ENCODE results near the gene ARID3A.
A peak's percentile ranks its signal among the peaks of the same experiment; 100 is the strongest.
"Not testable (repeated sequence)": the region's sequence is repeated elsewhere in the genome, so short reads cannot be mapped to it uniquely, and the experiment has no call there.

Gene ARID3A

DNA sequence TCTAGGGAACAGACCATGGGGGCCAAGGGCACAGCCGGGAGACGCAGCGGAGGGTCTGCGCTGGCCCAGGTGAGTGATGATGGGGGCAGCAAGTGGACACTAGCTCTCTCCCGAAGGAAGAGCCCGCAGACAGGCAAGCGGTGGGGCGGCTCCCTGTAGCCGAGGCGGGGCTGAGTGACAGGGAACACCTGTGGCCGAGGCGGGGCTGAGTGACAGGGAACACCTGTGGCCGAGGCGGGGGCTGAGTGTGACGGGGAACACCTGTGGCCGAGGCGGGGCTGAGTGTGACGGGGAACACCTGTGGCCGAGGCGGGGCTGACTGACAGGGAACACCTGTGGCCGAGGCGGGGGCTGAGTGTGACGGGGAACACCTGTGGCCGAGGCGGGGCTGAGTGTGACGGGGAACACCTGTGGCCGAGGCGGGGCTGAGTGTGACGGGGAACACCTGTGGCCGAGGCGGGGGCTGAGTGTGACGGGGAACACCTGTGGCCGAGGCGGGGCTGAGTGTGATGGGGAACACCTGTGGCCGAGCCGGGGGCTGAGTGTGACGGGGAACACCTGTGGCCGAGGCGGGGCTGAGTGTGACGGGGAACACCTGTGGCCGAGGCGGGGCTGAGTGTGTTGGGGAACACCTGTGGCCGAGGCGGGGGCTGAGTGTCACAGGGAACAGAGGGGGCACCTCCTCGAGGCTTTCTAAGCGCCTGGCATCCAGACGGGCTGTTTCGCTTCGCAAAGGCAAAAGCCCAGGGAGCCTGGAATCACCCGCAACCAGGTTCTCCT, 34.2 kb upstream of the ARID3A start:
- not testable (repeated sequence) for DNase-seq (ENCODE audit: low spot score)

DNA sequence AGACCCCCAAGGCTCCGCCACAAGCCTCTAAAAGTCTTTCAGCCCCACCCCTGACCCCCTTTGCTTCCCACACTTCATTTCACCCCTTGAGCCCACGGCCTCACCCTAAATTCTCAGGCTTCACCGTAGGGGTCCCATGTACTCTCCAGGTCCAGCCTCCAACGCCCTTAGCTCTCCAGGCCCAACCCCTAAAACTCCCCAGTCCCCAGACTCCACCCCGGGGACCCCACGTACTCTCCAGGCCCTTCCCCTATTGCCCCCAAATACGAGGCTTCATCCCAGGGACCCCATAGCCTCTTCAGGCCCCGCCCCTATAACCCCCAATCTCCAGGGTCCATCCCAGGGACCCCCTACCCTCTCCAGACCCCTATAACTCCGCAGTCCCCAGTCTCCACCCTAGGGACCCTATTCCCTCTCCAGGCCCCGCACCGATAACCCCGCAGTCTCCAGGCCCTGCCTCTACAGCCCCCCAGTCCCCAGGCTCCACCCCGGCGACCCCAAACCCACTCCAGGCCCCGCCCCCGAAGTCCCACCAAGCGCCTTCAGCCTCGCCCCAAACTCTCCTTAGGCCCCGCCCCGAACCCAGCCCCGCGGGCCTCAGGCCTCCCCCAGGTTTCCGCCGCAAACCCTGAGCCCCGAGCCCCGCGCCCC, 33.5 kb upstream of the ARID3A start:
- DNase-seq (ENCODE audit: low spot score) = no peak

DNA sequence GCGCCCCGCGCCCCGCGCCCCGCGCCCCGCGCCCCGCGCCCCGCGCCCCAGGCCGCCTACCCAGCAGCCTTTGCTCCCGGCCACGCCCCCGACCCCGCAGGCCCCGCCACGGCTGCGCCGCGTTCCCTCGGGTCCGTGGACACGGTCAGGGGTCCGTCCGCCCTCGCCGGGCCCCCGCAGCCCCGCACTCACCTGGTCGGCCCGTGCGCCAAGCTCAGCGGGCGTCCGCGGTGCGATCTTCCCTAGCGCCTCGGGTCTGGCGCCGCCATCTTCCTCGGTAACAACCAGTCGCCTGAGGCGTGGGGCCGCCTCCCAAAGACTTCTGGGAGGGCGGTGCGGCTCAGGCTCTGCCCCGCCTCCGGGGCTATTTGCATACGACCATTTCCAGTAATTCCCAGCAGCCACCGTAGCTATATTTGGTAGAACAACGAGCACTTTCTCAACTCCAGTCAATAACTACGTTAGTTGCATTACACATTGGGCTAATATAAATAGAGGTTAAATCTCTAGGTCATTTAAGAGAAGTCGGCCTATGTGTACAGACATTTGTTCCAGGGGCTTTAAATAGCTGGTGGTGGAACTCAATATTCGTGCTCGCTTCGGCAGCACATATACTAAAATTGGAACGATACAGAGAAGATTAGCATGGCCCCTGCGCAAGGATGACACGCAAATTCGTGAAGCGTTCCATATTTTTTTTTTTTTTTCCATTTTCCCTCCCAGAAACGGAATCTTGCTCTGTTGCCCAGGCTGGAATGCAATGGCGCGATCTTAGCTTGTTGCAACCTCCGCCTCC, 32.7 kb upstream of the ARID3A start, which contains the start of the genes MED16 and RNU6-9:
TSS of gene MED16 (minus strand) at position 294 of the 796 bp plus-strand sequence. CDS start 2,056 bp downstream, outside the sequence.
TSS of gene RNU6-9 (plus strand) at position 591 of the 796 bp plus-strand sequence.
- peak; percentile 90 for DNase-seq (ENCODE audit: low spot score)

DNA sequence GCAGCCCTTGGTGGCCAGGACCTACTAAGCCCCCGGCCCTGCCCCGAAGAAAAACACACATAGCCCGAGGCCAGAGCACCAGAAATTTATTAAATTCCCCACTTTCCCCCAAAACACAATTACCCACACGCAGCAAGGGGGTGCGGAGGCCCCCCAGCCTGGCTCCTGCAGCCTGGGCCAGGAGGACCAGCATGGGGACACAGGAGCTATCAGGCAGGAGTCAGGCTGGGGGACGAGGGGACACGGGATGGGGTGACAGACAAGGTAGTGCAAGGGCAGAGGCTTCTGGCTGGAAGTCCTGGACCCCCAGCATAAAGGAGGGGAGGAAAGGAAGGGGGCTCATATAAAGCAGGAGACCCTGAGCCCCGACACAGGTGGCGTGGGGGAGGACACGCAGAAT, 29.4 kb upstream of the ARID3A start:
- no peak for DNase-seq (ENCODE audit: low spot score)

DNA sequence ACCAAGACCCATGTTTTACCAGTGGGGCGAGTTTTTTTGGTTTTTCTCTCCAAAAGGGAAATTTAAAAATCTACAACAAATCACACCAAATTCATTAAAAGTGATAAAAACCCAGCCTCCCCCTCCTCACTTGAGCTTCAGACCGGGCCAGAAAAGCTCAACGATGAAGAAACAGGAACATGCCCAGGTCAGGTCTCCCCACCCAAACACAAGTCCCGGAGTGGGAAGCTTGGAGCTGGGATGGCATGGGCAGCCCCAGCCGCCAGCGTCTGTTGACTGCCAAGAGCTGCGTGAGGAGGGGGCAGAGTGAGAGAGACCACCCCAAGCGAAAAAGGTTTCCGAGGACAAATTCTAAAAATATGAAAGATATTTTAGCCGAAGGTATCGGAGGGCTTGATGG, 28.8 kb upstream of the ARID3A start:
- DNase-seq (ENCODE audit: low spot score) = no peak

DNA sequence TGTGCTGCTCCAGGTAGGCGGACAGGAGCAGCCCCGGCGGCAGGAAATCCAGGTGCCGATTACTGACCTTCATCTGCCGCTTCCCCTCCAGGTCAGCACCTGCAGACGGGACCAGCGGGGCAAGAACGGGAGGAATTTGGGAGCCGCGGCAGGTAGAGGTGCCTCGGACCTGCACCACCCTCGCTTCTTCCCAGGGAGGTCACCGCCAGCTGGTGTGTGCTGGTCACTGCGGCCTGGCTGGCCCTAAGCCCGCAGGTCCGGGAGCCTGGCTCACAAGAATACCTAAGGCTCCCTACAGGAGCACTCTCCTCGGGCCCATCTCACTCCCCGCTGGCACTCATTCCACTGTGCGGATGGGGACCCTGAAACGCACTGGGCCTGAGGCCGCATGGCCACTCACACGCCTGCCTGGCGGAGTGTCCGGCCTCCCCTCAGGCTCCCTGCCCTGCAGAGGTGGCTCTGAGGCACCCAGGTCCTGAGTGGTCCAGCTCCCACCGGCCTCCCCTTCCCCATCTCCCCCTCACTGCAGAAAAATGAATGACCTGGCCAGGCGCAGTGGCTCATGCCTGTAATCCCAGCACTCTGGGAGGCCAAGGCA, 28.3 kb upstream of the ARID3A start:
- no peak for DNase-seq (ENCODE audit: low spot score)

DNA sequence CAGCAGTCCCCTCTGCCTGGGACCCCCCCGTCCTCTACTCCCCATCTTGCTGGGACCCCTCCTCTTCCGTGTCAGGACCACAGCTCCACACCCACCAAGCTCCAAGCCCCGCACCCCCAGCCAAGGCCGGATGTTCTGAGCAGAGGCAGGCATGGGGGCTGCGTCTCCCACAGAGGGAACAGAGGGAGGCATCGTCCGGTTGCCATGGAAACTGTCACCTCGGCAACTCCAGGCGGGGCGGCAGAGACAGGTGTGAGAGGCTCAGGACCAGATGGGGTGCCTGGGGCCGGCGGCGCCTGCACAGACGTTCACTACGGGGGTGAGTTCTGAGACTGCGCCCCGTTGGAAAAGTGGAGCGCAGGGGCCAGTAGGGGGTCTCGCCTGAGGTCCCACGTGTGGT, 27.2 kb upstream of the ARID3A start:
- DNase-seq (ENCODE audit: low spot score) = no peak

DNA sequence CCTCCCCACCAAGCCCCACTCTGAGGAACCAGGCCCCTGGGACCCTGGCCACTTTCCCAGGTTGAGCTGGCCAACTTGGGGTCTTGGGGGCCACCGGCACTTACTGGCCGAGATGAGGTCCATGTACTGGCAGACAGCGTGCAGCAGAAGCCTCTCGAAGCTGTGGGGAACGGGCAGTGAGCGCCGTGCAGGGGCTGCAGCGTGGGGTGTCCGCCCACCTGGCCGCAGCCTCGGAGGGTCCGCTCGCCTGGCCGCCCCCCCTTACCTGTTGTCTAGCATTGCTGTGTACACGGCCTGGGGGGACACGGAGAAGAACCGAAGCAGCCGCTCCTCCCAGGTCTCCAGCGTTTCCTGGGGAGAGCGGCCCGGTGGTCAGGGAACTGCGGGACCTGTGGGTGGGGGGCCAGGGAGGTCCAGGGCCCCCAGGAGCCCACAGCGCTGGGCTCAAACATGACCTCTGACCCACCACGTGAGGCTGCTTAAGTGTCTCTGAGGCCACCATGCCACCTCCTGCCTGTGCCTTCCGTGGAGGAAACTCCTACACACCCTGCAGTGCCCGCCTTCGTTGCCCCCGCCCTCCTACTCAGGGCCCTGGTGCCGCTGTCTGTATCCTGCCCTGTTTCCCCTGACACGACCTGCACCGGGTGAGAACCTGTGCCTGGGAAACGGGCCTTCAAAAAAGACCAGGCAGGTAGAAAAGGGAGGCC, 26.3 kb upstream of the ARID3A start:
- DNase-seq (ENCODE audit: low spot score) = no peak

DNA sequence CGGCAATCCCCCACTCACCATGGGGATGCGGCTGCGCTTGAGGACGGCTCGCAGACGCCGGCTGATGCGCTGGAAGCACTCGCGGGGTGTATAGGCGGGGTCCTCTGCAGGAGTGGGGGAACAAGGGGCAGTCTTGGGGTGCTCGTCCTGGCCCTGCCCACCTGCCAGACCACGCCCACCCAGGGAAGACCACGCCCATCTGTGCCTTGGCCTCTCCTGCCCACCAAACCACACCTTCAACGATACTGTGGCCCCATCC, 25.9 kb upstream of the ARID3A start:
- no peak for DNase-seq (ENCODE audit: low spot score)

DNA sequence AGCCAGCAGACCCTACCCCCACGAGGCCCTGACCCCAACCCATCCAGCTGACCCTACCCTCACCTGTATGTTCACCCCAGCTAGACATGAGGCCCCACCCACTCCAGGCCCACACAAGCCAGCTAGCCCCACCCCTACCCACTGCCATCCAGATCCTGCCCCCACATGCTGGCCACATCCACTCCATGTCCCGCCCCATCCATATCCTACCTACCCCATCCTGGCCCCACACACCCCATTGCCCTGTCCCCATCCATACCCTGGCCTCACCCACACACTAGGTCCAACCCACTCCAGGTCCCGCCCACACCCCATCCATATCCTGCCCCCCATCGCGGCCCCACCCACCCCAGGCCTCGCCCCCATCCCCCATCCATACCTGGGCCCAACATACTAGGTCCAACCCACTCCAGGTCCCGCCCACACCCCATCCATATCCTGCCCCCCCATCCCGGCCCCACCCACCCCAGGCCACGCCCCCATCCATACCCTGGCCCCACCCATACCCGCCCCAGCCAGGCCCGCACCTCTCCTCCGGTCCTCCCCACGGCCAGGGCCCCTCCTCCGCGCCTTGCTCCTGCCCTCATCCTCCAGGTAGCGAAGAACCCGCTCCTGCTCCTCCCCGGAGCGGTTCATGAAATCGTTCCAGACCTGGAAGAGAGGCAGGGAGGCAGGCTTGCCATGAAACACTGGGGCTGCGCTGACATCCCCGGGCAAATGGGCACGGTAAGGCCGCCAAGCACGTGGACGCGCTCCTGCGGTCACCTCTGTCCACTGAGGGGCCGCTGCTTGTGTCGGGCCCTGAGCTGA, 25.3 kb upstream of the ARID3A start:
- no peak for DNase-seq (ENCODE audit: low spot score)

DNA sequence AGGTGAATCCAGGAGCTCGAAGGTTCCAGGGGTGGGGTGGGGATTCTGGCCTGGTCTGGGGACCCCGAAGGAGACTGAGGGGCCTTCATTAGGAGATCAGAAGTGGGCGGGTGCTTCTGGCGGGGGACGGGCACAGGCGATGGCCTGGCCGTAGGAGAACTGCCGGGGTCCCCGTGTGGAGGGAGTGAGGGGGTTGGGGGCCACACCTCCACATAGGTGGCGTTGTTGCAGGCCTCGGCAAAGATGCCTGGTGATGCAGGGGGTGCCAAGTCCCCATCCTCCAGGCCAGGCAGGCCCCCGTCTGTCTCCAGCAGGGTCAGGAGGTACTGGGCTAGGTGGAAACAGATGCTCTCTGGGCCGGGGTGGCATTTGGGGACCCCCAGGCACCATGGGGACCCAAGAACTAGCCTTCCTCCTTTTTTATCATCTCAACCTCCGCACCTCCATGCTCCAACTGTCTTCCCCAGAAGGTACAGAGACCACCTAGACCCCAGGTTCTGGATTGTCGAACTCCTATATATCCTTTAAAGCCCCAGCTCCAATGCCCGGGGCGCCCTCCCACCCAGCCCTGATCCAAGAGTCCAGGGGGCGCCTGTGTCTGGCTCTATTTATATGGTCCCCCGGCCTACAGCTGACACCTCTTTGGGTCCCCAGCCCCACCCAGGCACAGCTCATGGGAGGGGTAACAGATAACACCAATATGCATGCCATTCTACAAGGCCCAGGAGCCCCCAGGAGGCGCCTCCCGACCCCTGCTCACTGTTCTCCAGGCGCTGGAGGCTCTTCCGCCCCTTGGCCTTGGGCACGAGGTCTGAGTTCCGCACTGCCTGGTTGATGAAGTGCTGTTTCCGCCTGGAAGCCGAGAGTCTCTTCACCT, 24.4 kb upstream of the ARID3A start:
- DNase-seq (ENCODE audit: low spot score) = no peak

DNA sequence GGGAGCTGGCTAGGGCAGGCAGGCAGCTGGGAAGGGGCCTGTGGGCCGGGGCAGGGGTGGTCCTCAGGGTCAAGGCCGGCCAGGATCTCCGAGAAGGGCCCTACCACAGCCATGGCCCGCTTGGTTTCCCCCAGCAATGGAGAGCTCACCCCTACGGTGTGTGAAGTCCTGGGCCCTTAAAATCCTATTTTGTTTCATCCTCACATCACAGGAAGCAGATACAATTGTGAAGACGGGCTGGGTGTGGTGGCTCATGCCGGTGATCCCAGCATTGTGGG, 23.8 kb upstream of the ARID3A start:
- DNase-seq (ENCODE audit: low spot score) = no peak

DNA sequence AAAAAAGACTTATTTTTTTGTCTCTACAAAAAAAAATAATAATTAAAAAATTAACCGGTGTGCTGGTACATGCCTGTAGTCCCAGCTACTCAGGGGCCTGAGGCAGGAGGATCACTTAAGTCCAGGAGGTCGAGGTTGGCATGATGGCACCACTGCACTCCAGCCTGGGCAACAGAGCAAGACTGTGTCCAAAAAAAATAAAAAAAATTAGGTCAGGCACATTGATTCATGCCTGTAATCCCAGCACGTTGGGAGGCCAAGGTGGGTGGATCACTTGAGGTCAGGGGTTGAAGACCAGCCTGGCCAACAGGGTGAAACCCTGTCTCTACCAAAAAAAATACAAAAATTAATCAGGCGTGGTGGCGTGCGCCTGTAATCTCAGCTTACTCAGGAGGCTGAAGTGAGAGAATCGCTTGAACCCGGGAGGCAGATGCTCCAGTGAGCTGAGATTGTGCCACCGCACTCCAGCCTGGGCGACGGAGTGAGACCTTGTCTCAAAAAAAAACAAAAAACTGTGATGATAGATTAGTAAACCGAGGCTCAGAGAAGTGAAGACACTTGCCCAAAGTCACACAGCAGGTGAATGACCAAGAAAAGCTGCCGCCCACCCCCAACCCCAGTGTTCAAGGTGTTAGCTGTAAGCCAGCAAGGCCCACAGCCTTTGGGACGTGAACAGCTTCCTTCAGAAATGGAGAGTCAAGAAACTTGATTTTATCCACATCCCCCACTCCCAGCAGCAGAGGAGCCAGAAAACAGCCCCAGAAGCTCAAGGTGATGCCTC, 23.2 kb upstream of the ARID3A start:
- DNase-seq (ENCODE audit: low spot score) = no peak

DNA sequence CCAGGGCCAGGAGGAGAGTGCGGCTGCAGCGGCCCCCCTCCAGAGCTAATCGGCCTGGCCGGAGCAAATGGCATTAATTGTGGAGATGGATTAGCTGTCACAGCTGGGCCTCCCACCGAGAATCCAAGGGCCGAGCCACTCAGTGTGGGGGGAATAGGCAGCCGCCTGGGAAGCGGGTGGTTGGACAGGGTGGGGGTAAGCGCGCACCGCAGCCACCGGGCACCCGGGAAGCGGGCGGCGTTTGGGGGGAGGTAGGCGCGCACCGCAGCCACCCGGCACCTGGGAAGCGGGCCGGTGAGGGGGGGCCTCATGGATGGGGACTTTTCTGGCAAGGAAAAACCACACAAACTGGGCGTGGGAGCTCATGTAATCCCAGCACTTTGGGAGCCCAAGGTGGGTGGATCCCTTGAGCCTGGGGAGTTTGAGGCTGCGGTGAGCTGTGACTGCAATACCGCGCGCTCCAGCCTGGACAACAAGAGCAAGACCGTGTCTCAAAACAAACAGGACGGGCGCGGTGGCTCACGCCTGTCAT, 22.5 kb upstream of the ARID3A start:
- DNase-seq (ENCODE audit: low spot score) = no peak

DNA sequence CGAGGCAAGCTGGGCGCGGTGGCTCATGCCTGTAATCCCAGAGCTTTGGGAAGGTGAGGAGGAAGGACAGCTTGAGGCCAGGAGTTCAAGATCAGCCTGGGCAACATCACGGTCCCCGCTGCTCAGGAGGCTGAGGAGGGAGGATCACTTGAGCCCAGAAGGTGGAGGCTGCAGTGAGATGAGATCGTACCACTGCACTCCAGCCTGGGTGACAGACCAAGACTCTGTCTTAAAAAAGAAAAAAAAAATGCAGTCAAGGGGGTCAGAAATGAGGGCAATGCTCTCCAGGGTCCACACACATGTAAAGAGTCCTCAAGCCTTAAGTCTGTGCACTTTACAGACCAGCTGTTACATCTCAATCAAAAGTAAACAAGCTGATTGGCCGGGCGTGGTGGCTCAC, 21.3 kb upstream of the ARID3A start:
- no peak for DNase-seq (ENCODE audit: low spot score)

DNA sequence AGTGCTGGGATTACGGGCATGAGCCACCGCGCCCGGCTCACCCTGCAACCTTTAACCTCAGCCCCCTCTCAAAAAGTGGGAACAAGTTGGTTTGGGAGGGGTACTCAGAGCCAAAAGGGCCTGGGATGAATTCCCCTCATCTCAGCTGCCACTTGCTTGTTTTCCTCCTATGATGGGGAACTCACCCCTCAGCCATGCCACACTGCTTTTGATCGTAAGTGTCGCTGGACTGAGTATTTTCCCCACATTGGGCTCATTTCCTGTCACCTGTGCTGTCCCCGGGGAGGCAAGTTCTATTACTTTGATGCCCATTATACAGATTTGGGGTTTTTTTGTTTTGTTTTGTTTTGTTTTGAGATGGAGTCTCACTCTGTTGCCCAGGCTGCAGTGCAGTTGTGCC, 19.4 kb upstream of the ARID3A start:
- DNase-seq (ENCODE audit: low spot score) = no peak

DNA sequence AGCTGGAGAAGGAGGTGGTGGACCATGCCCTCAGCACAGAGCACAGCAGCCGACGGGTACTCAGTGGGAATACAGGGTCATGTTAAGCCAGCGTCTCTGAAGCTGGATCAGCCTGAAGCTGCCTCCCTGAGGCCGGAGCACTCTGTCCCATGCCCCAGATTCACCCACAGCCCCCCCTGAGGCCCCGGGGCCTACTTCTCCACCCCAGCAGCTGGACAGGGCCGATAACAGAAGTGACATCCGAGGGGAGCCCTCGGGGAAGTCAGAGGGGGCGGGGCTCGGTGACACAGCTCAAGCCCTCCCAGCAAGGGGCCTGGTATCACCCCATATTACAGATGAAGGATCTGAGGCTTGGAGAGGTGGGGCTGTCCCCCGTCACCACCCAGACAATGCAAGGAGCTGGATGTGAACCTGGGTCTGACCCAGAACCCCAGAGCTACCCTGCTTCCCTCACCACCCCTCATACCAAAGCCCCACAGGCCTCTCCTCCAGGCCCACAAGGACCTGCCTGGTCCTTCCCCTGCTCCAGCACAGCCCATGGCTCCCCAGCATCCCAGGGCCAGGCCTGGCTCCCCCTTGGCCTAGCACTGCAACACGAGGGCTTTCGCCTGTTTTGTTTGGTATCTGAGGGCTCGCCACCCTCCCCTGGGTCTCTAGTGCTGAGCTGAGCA, 18.5 kb upstream of the ARID3A start:
- no peak for DNase-seq (ENCODE audit: low spot score)

DNA sequence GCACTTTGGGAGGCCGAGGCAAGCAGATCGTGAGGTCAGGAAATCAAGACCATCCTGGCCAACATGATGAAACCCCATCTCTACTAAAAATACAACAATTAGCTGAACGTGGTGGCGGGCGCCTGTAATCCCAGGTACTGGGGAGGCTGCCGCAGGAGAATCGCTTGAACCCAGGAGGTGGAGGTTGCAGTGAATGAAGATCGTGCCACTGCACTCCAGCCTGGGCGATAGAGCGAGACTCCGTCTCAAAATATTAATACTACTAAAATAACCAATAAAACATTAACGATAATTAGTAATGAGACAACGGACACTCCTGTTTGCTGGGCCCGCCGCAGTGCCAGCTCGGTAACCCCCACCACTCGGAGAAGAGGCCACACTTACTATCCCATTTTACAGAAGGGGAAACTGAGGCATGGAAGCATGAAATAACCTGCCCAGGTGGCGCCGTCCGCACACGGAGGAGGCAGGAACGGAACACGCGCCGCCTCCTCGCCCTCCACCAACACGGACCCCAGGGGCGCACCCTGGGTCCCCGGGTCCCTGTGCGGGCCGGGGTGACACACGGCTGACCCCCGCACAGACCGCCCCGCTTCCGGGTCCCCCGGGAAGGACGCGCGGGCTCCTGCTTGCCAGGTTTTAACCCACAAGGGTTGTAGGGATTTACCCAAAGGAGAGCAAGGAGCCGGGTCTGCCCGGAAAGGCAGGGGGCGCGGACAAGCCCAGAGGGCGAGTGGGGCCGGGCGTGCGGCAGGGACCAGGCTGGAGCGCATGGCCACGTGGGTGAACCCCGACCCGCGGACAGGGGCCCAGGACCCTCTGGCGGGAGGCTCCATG, 14.4 kb upstream of the ARID3A start:
- no peak for DNase-seq (ENCODE audit: low spot score)
